GM18519 (cell line): ENCODE results near the gene MKI67.

Source experiments
- ATAC-seq: cut with Tn5 transposase; IDR thresholded peaks from one replicate; pipeline ENCODE4 v1.9.1; 2021; ENCODE audit warnings: mild to moderate bottlenecking, moderate library complexity; ENCODE audit not compliant: unreplicated experiment, low FRiP score

Gene MKI67

GRCh38 chr10:128084991-128085390 is 41.2 kb downstream of the MKI67 start:
- no peak for ATAC-seq

- ATAC-seq, result no peak
Measured at GRCh38 chr10:128084364-128084763, 41.9 kb downstream of the MKI67 start.

GRCh38 chr10:128083191-128083895 is 42.9 kb downstream of the MKI67 start:
- ATAC-seq, result no peak

GRCh38 chr10:128081720-128082119 is 44.5 kb downstream of the MKI67 start:
- no peak for ATAC-seq

GRCh38 chr10:128081222-128081621 is 45.0 kb downstream of the MKI67 start:
- no peak for ATAC-seq

- no peak for ATAC-seq
Measured at GRCh38 chr10:128080641-128081040, 45.6 kb downstream of the MKI67 start.

- ATAC-seq, result no peak
Measured at GRCh38 chr10:128080231-128080630, 46.0 kb downstream of the MKI67 start.

GRCh38 chr10:128078136-128078969 is 47.9 kb downstream of the MKI67 start:
- ATAC-seq, result no peak

- no peak for ATAC-seq
Measured at GRCh38 chr10:128077155-128077875, 48.9 kb downstream of the MKI67 start.

- no peak for ATAC-seq
Measured at GRCh38 chr10:128074589-128074988, 51.6 kb downstream of the MKI67 start.

GRCh38 chr10:128073890-128074289 is 52.3 kb downstream of the MKI67 start:
- ATAC-seq, result no peak

- ATAC-seq, result no peak
Measured at GRCh38 chr10:128072941-128073645, 53.1 kb downstream of the MKI67 start.

GRCh38 chr10:128072046-128072445 is 54.2 kb downstream of the MKI67 start:
- no peak for ATAC-seq

GRCh38 chr10:128071417-128071782 is 54.8 kb downstream of the MKI67 start:
- no peak for ATAC-seq

GRCh38 chr10:128070721-128071416 is 55.4 kb downstream of the MKI67 start:
- ATAC-seq, result no peak

- no peak for ATAC-seq
Measured at GRCh38 chr10:128070161-128070560, 56.1 kb downstream of the MKI67 start.

GRCh38 chr10:128069351-128070051 is 56.7 kb downstream of the MKI67 start:
- peak; percentile 60 for ATAC-seq

- ATAC-seq, result no peak
Measured at GRCh38 chr10:128068398-128069285, 57.6 kb downstream of the MKI67 start.
